GM23338 (cell line): ENCODE data around the gene CCDC191. TPM values are rescaled to one million over a fixed set of nuclear protein-coding genes. Genes with fewer than 3 reads are reported as not detected.

ENCODE experiments used
- ATAC-seq: fragments of 200-7000 bp; cut with Tn5 transposase; 3 replicates; pipeline ENCODE4 v1.9.1; 2020
- DNase-seq: peaks from one replicate; pipeline ENCODE4 v3.0.0-alpha.2; 2015; ENCODE audit warnings: low spot score
- H2AFZ ChIP-seq: fragments of 200-600 bp; sonication (generic); 2 replicates; pipeline ENCODE4 v1.8.0; 2016; ENCODE audit warnings: antibody characterized with exemption, mild to moderate bottlenecking, moderate library complexity
- H3F3A ChIP-seq: fragments of 200-600 bp; sonication (generic); replicated peaks from 2 replicates; pipeline ENCODE4 v1.8.0; 2017; ENCODE audit warnings: antibody characterized with exemption, mixed run types, low read depth
- H3K27ac ChIP-seq: fragments of 200-600 bp; sonication (generic); 2 replicates; pipeline ENCODE4 v1.6.1; 2016; ENCODE audit warnings: low read depth
- H3K27me3 ChIP-seq: fragments of 200-600 bp; sonication (generic); 2 replicates; pipeline ENCODE4 v1.8.0; 2016; ENCODE audit warnings: mild to moderate bottlenecking, mixed run types, moderate library complexity; ENCODE audit not compliant: insufficient read depth
- H3K36me3 ChIP-seq: fragments of 200-600 bp; sonication (generic); 2 replicates; pipeline ENCODE4 v1.8.0; 2016; ENCODE audit warnings: mild to moderate bottlenecking; ENCODE audit not compliant: insufficient read depth
- H3K4me1 ChIP-seq: fragments of 200-600 bp; sonication (generic); 2 replicates; pipeline ENCODE4 v1.8.0; 2016; ENCODE audit warnings: mild to moderate bottlenecking, moderate library complexity; ENCODE audit not compliant: insufficient read depth
- H3K4me2 ChIP-seq: fragments of 200-600 bp; sonication (generic); 2 replicates; pipeline ENCODE4 v1.7.1; 2017; ENCODE audit warnings: mixed run types
- H3K4me3 ChIP-seq: fragments of 200-600 bp; sonication (generic); 2 replicates; pipeline ENCODE4 v1.6.1; 2016; ENCODE audit warnings: mixed run types
- H3K79me2 ChIP-seq: fragments of 200-600 bp; sonication (generic); replicated peaks from 2 replicates; pipeline ENCODE4 v1.8.0; 2017; ENCODE audit warnings: mild to moderate bottlenecking; ENCODE audit not compliant: insufficient read depth
- H3K9me2 ChIP-seq: fragments of 200-600 bp; sonication (generic); 2 replicates; pipeline ENCODE4 v1.8.0; 2017; ENCODE audit not compliant: insufficient read depth
- H4K20me1 ChIP-seq: fragments of 200-600 bp; sonication (generic); replicated peaks from 2 replicates; pipeline ENCODE4 v1.8.0; 2017; ENCODE audit warnings: mild to moderate bottlenecking; ENCODE audit not compliant: insufficient read depth
- H3K27ac Mint-ChIP-seq: 2 replicates; pipeline ENCODE4 v1.8.0; 2020; ENCODE audit warnings: inconsistent platforms, mild to moderate bottlenecking, moderate library complexity, mixed read lengths
- H3K27me3 Mint-ChIP-seq: 3 replicates; pipeline ENCODE4 v1.8.0; 2022; ENCODE audit warnings: low read depth, mild to moderate bottlenecking, moderate library complexity, mixed read lengths, inconsistent platforms; ENCODE audit not compliant: insufficient read depth, poor library complexity
- H3K36me3 Mint-ChIP-seq: 3 replicates; pipeline ENCODE4 v1.8.0; 2021; ENCODE audit warnings: low read depth, mild to moderate bottlenecking, inconsistent platforms, moderate library complexity, mixed read lengths
- H3K4me1 Mint-ChIP-seq: 3 replicates; pipeline ENCODE4 v1.8.0; 2020; ENCODE audit warnings: mild to moderate bottlenecking, inconsistent platforms, mixed read lengths
- H3K4me3 Mint-ChIP-seq: 3 replicates; pipeline ENCODE4 v1.8.0; 2021; ENCODE audit warnings: moderate library complexity, mild to moderate bottlenecking, inconsistent platforms, mixed read lengths
- H3K9me3 Mint-ChIP-seq: 3 replicates; pipeline ENCODE4 v1.8.0; 2020; ENCODE audit warnings: moderate library complexity, mild to moderate bottlenecking, inconsistent platforms, mixed read lengths
- CREB1 ChIP-seq: fragments of 250-450 bp; sonication (Bioruptor Pico); IDR thresholded peaks from 2 replicates; pipeline ENCODE4 v1.5.0; 2020; ENCODE audit warnings: low read depth, mild to moderate bottlenecking, moderate library complexity
- EZH2 ChIP-seq: fragments of 200-600 bp; sonication (generic); IDR thresholded peaks from one replicate; pipeline ENCODE4 v1.8.0; 2017; ENCODE audit warnings: antibody characterized with exemption, mild to moderate bottlenecking, low read depth; ENCODE audit not compliant: unreplicated experiment
- EZH2phosphoT487 ChIP-seq: fragments of 200-600 bp; sonication (generic); IDR thresholded peaks from one replicate; pipeline ENCODE4 v1.8.1; 2018; ENCODE audit warnings: antibody characterized with exemption; ENCODE audit not compliant: unreplicated experiment
- JUNB ChIP-seq: IDR thresholded peaks from one replicate; pipeline ENCODE4 v1.6.1; 2016; ENCODE audit warnings: antibody characterized with exemption; ENCODE audit not compliant: unreplicated experiment
- NANOG ChIP-seq: IDR thresholded peaks from 2 replicates; pipeline ENCODE4 v1.6.1; 2016; ENCODE audit warnings: antibody characterized with exemption, borderline replicate concordance
- POLR2AphosphoS5 ChIP-seq: IDR thresholded peaks from 2 replicates; pipeline ENCODE4 v1.6.1; 2016; ENCODE audit warnings: antibody characterized with exemption, low read depth
- STAT1 ChIP-seq: IDR thresholded peaks from one replicate; pipeline ENCODE4 v1.6.1; 2016; ENCODE audit warnings: antibody characterized with exemption; ENCODE audit not compliant: unreplicated experiment
- ZNF114 ChIP-seq: fragments of 250-450 bp; sonication (Bioruptor Pico); IDR thresholded peaks from 2 replicates; pipeline ENCODE4 v1.5.0; 2020; ENCODE audit warnings: mild to moderate bottlenecking, moderate library complexity
- ZNF331 ChIP-seq: fragments of 250-450 bp; sonication (Bioruptor Pico); IDR thresholded peaks from 2 replicates; pipeline ENCODE4 v1.5.0; 2020; ENCODE audit warnings: low read depth, mild to moderate bottlenecking, moderate library complexity
- polyA plus RNA-seq: library from polyadenylated mRNA; unstranded; fragments of >200 nt; fragmentation: Nextera tagmentation; extraction: Ambion mirVana; gene quantifications from 2 replicates; pipeline ENCODE4 v1.2.1, GENCODE V29; 2016
- total RNA-seq: library from RNA; depleted of rRNA; stranded (reverse); fragments of >200 nt; shearing (Covaris generic); gene quantifications from 2 replicates; pipeline ENCODE4 v1.2.3, GENCODE V29; 2014
- TF ChIP-seq, protein P1 (sequence below): IDR thresholded peaks from one replicate; pipeline ENCODE4 v1.6.1; 2018; ENCODE audit warnings: antibody characterized with exemption; ENCODE audit not compliant: unreplicated experiment
- TF ChIP-seq, protein P2 (sequence below), 2 experiments: fragments of 200-600 bp in 1 of 2; sonication (generic) in 1 of 2; conservative IDR thresholded peaks; 2 replicates each; pipeline versions ENCODE4 v1.5.1 to v1.6.1; 2016 to 2017; ENCODE audit warnings: antibody characterized with exemption in 2 of 2, low read depth in 2 of 2, mild to moderate bottlenecking in 2 of 2, moderate library complexity in 1 of 2
- TF ChIP-seq, protein P3 (sequence below): fragments of 250-450 bp; sonication (Bioruptor Pico); IDR thresholded peaks from 2 replicates; pipeline ENCODE4 v1.5.0; 2020; ENCODE audit warnings: mild to moderate bottlenecking, moderate library complexity

The CCDC191 gene
- total and polyA plus RNA-seq, 2 experiments from 2014 or later: 2.0 to 2.9 TPM

DNA sequence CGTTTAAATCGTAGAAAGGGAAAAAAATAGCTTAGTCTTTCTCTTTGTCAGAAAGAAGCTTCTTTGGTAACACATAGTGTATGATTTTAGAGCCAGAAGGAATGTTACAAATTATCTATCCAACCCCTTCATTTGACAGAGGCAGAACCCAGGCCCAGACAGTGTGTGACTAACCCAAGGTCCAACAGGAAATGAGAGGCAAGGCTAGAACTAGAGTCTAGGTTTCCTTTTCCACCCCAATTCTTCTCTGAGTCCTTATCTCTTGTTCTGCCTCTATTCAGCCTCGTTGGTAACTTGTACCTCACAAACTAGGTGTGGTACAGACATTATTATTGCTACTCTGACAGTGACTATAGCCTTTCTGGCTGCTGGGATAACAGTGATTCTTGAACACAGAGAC lies 39.5 kb upstream of the CCDC191 start:
- Histone ChIP-seq H3K4me2 (no peak overlapping the region), H3K9me2 (no peaks in the 10 kb centered on the region), H3K4me1 (peaks cover 18% of the 10 kb centered on the region), H3K27me3 (no peaks in the 10 kb centered on the region), H3K36me3 (no peaks in the 10 kb centered on the region), H4K20me1 (no peaks in the 10 kb centered on the region), H3K79me2 (no peaks in the 10 kb centered on the region), H3K4me3 (no peak overlapping the region), H3F3A (no peaks in the 10 kb centered on the region), H3K27ac (no peak overlapping the region), H2AFZ (peak overlapping the region; percentile 75; the same call in 1 of the 2 replicates)
- Mint-ChIP-seq H3K9me3 (no peaks in the 10 kb centered on the region), H3K4me1 (peaks cover 10% of the 10 kb centered on the region), H3K27me3 (no peaks in the 10 kb centered on the region), H3K36me3 (no peaks in the 10 kb centered on the region), H3K4me3 (no peak overlapping the region), H3K27ac (no peak overlapping the region)
- DNase-seq (no peak), ATAC-seq (no peak)
- TF ChIP-seq ZNF331 (CRISPR knock-in tag) (no peak), EZH2 (no peak), EZH2phosphoT487 (no peak), CREB1 (CRISPR knock-in tag) (no peak), ZNF114 (CRISPR knock-in tag) (no peak), JUNB (no peak), POLR2AphosphoS5 (no peak), NANOG (no peak)
- TF ChIP-seq, protein P1, sequence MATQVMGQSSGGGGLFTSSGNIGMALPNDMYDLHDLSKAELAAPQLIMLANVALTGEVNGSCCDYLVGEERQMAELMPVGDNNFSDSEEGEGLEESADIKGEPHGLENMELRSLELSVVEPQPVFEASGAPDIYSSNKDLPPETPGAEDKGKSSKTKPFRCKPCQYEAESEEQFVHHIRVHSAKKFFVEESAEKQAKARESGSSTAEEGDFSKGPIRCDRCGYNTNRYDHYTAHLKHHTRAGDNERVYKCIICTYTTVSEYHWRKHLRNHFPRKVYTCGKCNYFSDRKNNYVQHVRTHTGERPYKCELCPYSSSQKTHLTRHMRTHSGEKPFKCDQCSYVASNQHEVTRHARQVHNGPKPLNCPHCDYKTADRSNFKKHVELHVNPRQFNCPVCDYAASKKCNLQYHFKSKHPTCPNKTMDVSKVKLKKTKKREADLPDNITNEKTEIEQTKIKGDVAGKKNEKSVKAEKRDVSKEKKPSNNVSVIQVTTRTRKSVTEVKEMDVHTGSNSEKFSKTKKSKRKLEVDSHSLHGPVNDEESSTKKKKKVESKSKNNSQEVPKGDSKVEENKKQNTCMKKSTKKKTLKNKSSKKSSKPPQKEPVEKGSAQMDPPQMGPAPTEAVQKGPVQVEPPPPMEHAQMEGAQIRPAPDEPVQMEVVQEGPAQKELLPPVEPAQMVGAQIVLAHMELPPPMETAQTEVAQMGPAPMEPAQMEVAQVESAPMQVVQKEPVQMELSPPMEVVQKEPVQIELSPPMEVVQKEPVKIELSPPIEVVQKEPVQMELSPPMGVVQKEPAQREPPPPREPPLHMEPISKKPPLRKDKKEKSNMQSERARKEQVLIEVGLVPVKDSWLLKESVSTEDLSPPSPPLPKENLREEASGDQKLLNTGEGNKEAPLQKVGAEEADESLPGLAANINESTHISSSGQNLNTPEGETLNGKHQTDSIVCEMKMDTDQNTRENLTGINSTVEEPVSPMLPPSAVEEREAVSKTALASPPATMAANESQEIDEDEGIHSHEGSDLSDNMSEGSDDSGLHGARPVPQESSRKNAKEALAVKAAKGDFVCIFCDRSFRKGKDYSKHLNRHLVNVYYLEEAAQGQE: no peak
- TF ChIP-seq, protein P2, sequence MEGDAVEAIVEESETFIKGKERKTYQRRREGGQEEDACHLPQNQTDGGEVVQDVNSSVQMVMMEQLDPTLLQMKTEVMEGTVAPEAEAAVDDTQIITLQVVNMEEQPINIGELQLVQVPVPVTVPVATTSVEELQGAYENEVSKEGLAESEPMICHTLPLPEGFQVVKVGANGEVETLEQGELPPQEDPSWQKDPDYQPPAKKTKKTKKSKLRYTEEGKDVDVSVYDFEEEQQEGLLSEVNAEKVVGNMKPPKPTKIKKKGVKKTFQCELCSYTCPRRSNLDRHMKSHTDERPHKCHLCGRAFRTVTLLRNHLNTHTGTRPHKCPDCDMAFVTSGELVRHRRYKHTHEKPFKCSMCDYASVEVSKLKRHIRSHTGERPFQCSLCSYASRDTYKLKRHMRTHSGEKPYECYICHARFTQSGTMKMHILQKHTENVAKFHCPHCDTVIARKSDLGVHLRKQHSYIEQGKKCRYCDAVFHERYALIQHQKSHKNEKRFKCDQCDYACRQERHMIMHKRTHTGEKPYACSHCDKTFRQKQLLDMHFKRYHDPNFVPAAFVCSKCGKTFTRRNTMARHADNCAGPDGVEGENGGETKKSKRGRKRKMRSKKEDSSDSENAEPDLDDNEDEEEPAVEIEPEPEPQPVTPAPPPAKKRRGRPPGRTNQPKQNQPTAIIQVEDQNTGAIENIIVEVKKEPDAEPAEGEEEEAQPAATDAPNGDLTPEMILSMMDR (conservative IDR thresholded peaks at IDR 0.05; ENCODE audit: low read depth in 2 of 2): no peak

DNA sequence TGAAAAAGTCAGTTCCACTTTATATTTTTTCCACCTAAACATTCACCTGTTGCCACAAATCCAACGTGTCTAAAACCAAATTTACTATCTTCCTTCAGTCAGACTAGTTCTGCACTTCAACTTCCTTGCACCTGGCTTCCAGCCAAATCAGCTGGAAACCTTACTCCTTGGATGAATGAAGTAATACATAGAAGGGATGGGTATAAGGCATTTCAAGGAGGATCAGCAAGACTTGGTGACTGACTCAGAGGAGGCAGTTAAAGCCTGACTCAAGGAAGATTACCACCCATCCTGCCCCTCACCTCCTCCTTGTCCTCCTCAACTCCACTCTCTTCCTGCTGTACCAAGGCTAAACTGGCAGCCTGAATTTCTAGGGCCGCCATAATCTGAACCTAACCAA lies 37.3 kb upstream of the CCDC191 start:
- DNase-seq: no peak
- no peak overlapping the region for H3K4me3 ChIP-seq
- no peak for ATAC-seq
- H4K20me1 ChIP-seq: no peaks in the 10 kb centered on the region
- peaks cover 18% of the 10 kb centered on the region for H3K4me1 ChIP-seq
- H3K27me3 ChIP-seq: no peaks in the 10 kb centered on the region
- no peak overlapping the region for H3K27ac Mint-ChIP-seq
- H3F3A ChIP-seq: no peaks in the 10 kb centered on the region
- no peaks in the 10 kb centered on the region for H3K27me3 Mint-ChIP-seq
- no peaks in the 10 kb centered on the region for H3K36me3 ChIP-seq
- no peak overlapping the region for H3K27ac ChIP-seq
- H2AFZ ChIP-seq: peak overlapping the region; percentile 84; the same call in 1 of the 2 replicates
- no peaks in the 10 kb centered on the region for H3K9me2 ChIP-seq
- H3K9me3 Mint-ChIP-seq: no peaks in the 10 kb centered on the region
- H3K4me1 Mint-ChIP-seq: peaks cover 10% of the 10 kb centered on the region
- H3K36me3 Mint-ChIP-seq: peaks cover under 1% of the 10 kb centered on the region; the same call in 2 of the 3 replicates
- no peaks in the 10 kb centered on the region for H3K79me2 ChIP-seq
- H3K4me3 Mint-ChIP-seq: no peak overlapping the region
- no peak overlapping the region for H3K4me2 ChIP-seq
- TF ChIP-seq JUNB (no peak), STAT1 (no peak), ZNF331 (CRISPR knock-in tag) (no peak), CREB1 (CRISPR knock-in tag) (no peak), EZH2phosphoT487 (no peak)
- TF ChIP-seq, protein P3, sequence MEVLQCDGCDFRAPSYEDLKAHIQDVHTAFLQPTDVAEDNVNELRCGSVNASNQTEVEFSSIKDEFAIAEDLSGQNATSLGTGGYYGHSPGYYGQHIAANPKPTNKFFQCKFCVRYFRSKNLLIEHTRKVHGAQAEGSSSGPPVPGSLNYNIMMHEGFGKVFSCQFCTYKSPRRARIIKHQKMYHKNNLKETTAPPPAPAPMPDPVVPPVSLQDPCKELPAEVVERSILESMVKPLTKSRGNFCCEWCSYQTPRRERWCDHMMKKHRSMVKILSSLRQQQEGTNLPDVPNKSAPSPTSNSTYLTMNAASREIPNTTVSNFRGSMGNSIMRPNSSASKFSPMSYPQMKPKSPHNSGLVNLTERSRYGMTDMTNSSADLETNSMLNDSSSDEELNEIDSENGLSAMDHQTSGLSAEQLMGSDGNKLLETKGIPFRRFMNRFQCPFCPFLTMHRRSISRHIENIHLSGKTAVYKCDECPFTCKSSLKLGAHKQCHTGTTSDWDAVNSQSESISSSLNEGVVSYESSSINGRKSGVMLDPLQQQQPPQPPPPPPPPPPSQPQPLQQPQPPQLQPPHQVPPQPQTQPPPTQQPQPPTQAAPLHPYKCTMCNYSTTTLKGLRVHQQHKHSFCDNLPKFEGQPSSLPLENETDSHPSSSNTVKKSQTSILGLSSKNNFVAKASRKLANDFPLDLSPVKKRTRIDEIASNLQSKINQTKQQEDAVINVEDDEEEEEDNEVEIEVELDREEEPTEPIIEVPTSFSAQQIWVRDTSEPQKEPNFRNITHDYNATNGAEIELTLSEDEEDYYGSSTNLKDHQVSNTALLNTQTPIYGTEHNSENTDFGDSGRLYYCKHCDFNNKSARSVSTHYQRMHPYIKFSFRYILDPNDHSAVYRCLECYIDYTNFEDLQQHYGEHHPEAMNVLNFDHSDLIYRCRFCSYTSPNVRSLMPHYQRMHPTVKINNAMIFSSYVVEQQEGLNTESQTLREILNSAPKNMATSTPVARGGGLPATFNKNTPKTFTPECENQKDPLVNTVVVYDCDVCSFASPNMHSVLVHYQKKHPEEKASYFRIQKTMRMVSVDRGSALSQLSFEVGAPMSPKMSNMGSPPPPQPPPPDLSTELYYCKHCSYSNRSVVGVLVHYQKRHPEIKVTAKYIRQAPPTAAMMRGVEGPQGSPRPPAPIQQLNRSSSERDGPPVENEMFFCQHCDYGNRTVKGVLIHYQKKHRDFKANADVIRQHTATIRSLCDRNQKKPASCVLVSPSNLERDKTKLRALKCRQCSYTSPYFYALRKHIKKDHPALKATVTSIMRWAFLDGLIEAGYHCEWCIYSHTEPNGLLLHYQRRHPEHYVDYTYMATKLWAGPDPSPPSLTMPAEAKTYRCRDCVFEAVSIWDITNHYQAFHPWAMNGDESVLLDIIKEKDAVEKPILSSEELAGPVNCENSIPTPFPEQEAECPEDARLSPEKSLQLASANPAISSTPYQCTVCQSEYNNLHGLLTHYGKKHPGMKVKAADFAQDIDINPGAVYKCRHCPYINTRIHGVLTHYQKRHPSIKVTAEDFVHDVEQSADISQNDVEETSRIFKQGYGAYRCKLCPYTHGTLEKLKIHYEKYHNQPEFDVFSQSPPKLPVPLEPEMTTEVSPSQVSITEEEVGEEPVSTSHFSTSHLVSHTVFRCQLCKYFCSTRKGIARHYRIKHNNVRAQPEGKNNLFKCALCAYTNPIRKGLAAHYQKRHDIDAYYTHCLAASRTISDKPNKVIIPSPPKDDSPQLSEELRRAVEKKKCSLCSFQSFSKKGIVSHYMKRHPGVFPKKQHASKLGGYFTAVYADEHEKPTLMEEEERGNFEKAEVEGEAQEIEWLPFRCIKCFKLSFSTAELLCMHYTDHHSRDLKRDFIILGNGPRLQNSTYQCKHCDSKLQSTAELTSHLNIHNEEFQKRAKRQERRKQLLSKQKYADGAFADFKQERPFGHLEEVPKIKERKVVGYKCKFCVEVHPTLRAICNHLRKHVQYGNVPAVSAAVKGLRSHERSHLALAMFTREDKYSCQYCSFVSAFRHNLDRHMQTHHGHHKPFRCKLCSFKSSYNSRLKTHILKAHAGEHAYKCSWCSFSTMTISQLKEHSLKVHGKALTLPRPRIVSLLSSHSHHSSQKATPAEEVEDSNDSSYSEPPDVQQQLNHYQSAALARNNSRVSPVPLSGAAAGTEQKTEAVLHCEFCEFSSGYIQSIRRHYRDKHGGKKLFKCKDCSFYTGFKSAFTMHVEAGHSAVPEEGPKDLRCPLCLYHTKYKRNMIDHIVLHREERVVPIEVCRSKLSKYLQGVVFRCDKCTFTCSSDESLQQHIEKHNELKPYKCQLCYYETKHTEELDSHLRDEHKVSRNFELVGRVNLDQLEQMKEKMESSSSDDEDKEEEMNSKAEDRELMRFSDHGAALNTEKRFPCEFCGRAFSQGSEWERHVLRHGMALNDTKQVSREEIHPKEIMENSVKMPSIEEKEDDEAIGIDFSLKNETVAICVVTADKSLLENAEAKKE (CRISPR knock-in tag): no peak
